WTC11 (cell line): Measurements from ENCODE around the gene RRP1B. TPM values are rescaled to one million over a fixed set of nuclear protein-coding genes. Genes with fewer than 3 reads are reported as not detected.

Experiments
- ATAC-seq: fragments of 200-7000 bp; cut with Tn5 transposase; 2 replicates; pipeline ENCODE4 v1.10.0; 2021; ENCODE audit warnings: mild to moderate bottlenecking, moderate library complexity
- CTCF ChIA-PET: fragments of 300-600 bp; sonication (Branson Sonifier 250); formaldehyde crosslinking; loops from one replicate; lab custom pipeline; 2021; ENCODE audit warnings: antibody characterized with exemption; lab: Charles Lee
- POLR2A ChIA-PET: fragments of 350-600 bp; sonication (Branson Sonifier 250); formaldehyde crosslinking; loops from one replicate; lab custom pipeline; 2021; ENCODE audit warnings: antibody characterized with exemption; lab: Charles Lee
- DNase-seq: peaks from one replicate; pipeline ENCODE4 v3.0.0; 2021; ENCODE audit warnings: low spot score
- H3K27ac Mint-ChIP-seq: 2 replicates; pipeline ENCODE4 v1.8.0; 2021; ENCODE audit warnings: mixed read lengths
- H3K27me3 Mint-ChIP-seq: 2 replicates; pipeline ENCODE4 v1.8.0; 2021; ENCODE audit warnings: low read depth, mild to moderate bottlenecking, moderate library complexity, mixed read lengths
- H3K36me3 Mint-ChIP-seq: 2 replicates; pipeline ENCODE4 v1.8.0; 2021; ENCODE audit warnings: mixed read lengths
- H3K4me1 Mint-ChIP-seq: 2 replicates; pipeline ENCODE4 v1.8.0; 2022; ENCODE audit warnings: mixed read lengths
- H3K4me3 Mint-ChIP-seq: 2 replicates; pipeline ENCODE4 v1.8.0; 2021; ENCODE audit warnings: mild to moderate bottlenecking, moderate library complexity, mixed read lengths
- H3K9me3 Mint-ChIP-seq: 2 replicates; pipeline ENCODE4 v1.8.0; 2021; ENCODE audit warnings: mixed read lengths
- AFF4 ChIP-seq: sonication (generic); formaldehyde crosslinking; IDR thresholded peaks from 2 replicates; pipeline ENCODE4 v1.8.1; 2023; ENCODE audit warnings: mild to moderate bottlenecking, missing genetic modification reagents, borderline replicate concordance
- CREB1 ChIP-seq: sonication (generic); formaldehyde crosslinking; IDR thresholded peaks from 2 replicates; pipeline ENCODE4 v1.8.0; 2023; ENCODE audit warnings: mild to moderate bottlenecking, missing genetic modification reagents
- EMX1 ChIP-seq: fragments of 250-450 bp; sonication (Bioruptor Pico); IDR thresholded peaks from 2 replicates; pipeline ENCODE4 v1.8.0; 2021; ENCODE audit warnings: mild to moderate bottlenecking
- ESRRA ChIP-seq: sonication (generic); formaldehyde crosslinking; IDR thresholded peaks from 2 replicates; pipeline ENCODE4 v1.8.1; 2022; ENCODE audit warnings: mild to moderate bottlenecking, missing genetic modification reagents, borderline replicate concordance
- FOXP1 ChIP-seq: sonication (generic); formaldehyde crosslinking; IDR thresholded peaks from 2 replicates; pipeline ENCODE4 v1.8.0; 2022; ENCODE audit warnings: missing genetic modification reagents, mild to moderate bottlenecking, moderate library complexity, borderline replicate concordance
- GABPB1 ChIP-seq: sonication (generic); formaldehyde crosslinking; IDR thresholded peaks from 2 replicates; pipeline ENCODE4 v1.8.1; 2023; ENCODE audit warnings: mild to moderate bottlenecking, missing genetic modification reagents
- KAT7 ChIP-seq: sonication (generic); formaldehyde crosslinking; IDR thresholded peaks from 2 replicates; pipeline ENCODE4 v1.8.1; 2023; ENCODE audit warnings: missing genetic modification reagents, mild to moderate bottlenecking, borderline replicate concordance
- NFYB ChIP-seq: sonication (generic); formaldehyde crosslinking; conservative IDR thresholded peaks from 2 replicates; pipeline ENCODE4 v1.8.0; 2022; ENCODE audit warnings: low read depth, missing genetic modification reagents
- SP1 ChIP-seq: sonication (generic); formaldehyde crosslinking; conservative IDR thresholded peaks from 2 replicates; pipeline ENCODE4 v1.8.1; 2022; ENCODE audit warnings: missing genetic modification reagents
- TCF7 ChIP-seq: sonication (generic); formaldehyde crosslinking; IDR thresholded peaks from 2 replicates; pipeline ENCODE4 v1.8.0; 2022; ENCODE audit warnings: mild to moderate bottlenecking, low read depth, missing genetic modification reagents, moderate library complexity
- ZMAT4 ChIP-seq: fragments of 250-450 bp; sonication (Bioruptor Pico); IDR thresholded peaks from 2 replicates; pipeline ENCODE4 v1.9.0; 2021; ENCODE audit warnings: mild to moderate bottlenecking
- ZNF219 ChIP-seq: sonication (generic); formaldehyde crosslinking; IDR thresholded peaks from 2 replicates; pipeline ENCODE4 v1.8.0; 2023; ENCODE audit warnings: missing genetic modification reagents, mild to moderate bottlenecking, borderline replicate concordance
- ZNF317 ChIP-seq: sonication (generic); formaldehyde crosslinking; IDR thresholded peaks from 2 replicates; pipeline ENCODE4 v1.8.1; 2023; ENCODE audit warnings: low read depth, mild to moderate bottlenecking, moderate library complexity, missing genetic modification reagents, borderline replicate concordance
- ZNF425 ChIP-seq: fragments of 250-450 bp; sonication (Bioruptor Pico); conservative IDR thresholded peaks from 2 replicates; pipeline ENCODE4 v1.9.0; 2021; ENCODE audit warnings: mild to moderate bottlenecking
- total RNA-seq: library from RNA; stranded (reverse); gene quantifications from 3 replicates; pipeline ENCODE4 v1.2.3, GENCODE V29; 2021
- TF ChIP-seq, protein P1 (sequence below): fragments of 200-600 bp; IDR thresholded peaks from 2 replicates; pipeline ENCODE4 v1.8.0; 2022; ENCODE audit warnings: antibody characterized with exemption

RRP1B gene
- total RNA-seq, 1 experiment from 2014 or later: 74.9 TPM

DNA sequence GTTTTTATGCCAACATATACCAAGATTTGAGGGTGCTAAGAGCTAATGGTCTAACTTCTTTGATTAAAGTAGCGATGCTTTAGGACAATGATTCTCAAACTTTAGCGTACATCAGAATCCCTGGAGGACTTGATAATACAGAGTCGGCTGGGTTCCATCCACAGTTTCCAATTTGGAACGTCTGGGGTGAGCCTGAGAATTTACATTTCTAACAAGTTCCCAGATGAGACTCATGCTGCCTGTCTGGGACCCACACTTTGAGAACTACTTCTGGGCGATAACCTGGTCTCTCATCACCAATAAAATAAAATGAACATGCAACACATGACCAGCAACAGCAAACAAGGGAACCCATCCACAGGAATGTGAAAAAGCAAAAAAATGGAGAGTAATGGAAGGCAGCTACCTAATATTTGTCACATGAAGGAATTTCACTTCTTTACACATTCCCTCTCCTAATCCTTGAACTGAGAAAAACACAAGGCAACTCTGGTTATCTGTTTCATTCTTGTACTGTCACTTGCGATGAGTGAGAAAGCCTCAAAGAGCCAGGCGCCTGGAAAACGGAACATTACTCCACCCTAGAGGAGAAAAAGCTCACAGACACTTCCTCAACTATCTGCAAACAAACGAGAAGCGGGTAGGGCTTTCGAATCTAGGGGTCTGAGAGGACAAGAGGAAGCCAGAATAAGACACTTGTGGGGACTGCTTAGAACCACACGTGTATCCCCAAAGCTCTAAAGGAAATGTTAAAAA, 14.0 kb upstream of the RRP1B start:
- CTCF ChIA-PET: interaction anchor here (0.6 to 1.8 kb wide), 10 partner anchors 20 to 334 kb away, joined by 3 to 8 read pairs (median 3); no protein-coding TSS in a partner anchor
- H3K4me1 Mint-ChIP-seq: peaks cover 17% of the 10 kb centered on the region; the same call in 1 of the 2 replicates
- POLR2A ChIA-PET: no interaction called here
- DNase-seq: peak; percentile 23
- no peak for TF ChIP-seq ZNF425 (CRISPR knock-in tag)
- TF ChIP-seq GABPB1 (CRISPR knock-in tag): no peak
- no peak for TF ChIP-seq ZNF219 (CRISPR knock-in tag)
- TF ChIP-seq ZMAT4 (CRISPR knock-in tag): no peak
- no peak for TF ChIP-seq KAT7 (CRISPR knock-in tag)
- TF ChIP-seq, all 79 proteins: peak for 0
- peak; percentile 58 for ATAC-seq
- Mint-ChIP-seq H3K36me3 (no peaks in the 10 kb centered on the region), H3K27me3 (no peaks in the 10 kb centered on the region), H3K9me3 (no peaks in the 10 kb centered on the region), H3K4me3 (no peak overlapping the region), H3K27ac (no peak overlapping the region)

DNA sequence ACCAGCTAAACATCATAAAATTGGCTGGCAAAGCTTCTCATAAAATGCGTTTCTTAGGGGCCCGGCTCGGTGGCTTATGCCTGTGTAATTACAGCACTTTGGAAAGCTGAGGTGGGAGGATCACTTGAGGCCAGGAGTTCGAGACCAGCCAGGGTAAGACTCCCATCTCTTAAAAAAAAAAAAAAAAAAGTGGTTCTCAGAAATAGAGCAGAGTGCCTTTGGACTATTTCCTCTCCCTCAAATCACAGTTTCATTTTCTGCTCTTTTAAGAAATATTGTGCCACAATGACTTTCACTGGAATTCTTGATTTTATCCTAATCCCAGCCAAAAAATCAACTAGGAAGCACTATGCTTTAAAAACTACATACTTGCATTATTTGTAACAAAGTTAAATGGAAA, 13.4 kb upstream of the RRP1B start:
- TF ChIP-seq NFYB (no peak), ZNF425 (CRISPR knock-in tag) (no peak)
- TF ChIP-seq, protein P1, sequence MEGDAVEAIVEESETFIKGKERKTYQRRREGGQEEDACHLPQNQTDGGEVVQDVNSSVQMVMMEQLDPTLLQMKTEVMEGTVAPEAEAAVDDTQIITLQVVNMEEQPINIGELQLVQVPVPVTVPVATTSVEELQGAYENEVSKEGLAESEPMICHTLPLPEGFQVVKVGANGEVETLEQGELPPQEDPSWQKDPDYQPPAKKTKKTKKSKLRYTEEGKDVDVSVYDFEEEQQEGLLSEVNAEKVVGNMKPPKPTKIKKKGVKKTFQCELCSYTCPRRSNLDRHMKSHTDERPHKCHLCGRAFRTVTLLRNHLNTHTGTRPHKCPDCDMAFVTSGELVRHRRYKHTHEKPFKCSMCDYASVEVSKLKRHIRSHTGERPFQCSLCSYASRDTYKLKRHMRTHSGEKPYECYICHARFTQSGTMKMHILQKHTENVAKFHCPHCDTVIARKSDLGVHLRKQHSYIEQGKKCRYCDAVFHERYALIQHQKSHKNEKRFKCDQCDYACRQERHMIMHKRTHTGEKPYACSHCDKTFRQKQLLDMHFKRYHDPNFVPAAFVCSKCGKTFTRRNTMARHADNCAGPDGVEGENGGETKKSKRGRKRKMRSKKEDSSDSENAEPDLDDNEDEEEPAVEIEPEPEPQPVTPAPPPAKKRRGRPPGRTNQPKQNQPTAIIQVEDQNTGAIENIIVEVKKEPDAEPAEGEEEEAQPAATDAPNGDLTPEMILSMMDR: no peak
- ChIA-PET POLR2A (no interaction called here), CTCF (interaction anchor here (0.6 to 1.8 kb wide), 9 partner anchors 20 to 335 kb away, joined by 3 to 8 read pairs (median 3); no protein-coding TSS in a partner anchor)
- DNase-seq (no peak), ATAC-seq (no peak)
- Mint-ChIP-seq H3K27ac (no peak overlapping the region), H3K9me3 (no peaks in the 10 kb centered on the region), H3K4me1 (peaks cover 17% of the 10 kb centered on the region; the same call in 1 of the 2 replicates), H3K4me3 (no peak overlapping the region), H3K36me3 (no peaks in the 10 kb centered on the region), H3K27me3 (no peaks in the 10 kb centered on the region)

- ChIA-PET CTCF (interaction anchor here (1.2 to 1.6 kb wide), 4 partner anchors 21 to 336 kb away, joined by 3 read pairs; no protein-coding TSS in a partner anchor), POLR2A (no interaction called here)
- DNase-seq (peak; percentile 93), ATAC-seq (peak; percentile 97)
- no peak overlapping the region for H3K27ac Mint-ChIP-seq
- H3K27me3 Mint-ChIP-seq: no peaks in the 10 kb centered on the region
- H3K4me1 Mint-ChIP-seq: peaks cover 17% of the 10 kb centered on the region; the same call in 1 of the 2 replicates
- H3K4me3 Mint-ChIP-seq: no peak overlapping the region
- H3K36me3 Mint-ChIP-seq: no peaks in the 10 kb centered on the region
- no peaks in the 10 kb centered on the region for H3K9me3 Mint-ChIP-seq
- TF ChIP-seq CREB1 (no peak), ESRRA (no peak), KAT7 (CRISPR knock-in tag) (no peak), TCF7 (CRISPR knock-in tag) (no peak), ZNF219 (CRISPR knock-in tag) (no peak), FOXP1 (CRISPR knock-in tag) (no peak), EMX1 (CRISPR knock-in tag) (no peak), AFF4 (CRISPR knock-in tag) (no peak), ZNF317 (CRISPR knock-in tag) (no peak), SP1 (CRISPR knock-in tag) (peak; percentile 50; the same call in 1 of the 2 replicates)
Observed at GRCh38 chr21:43646550-43647260, 12.7 kb upstream of the RRP1B start.
